Measurements from ENCODE around the gene PPM1G.

DNA sequence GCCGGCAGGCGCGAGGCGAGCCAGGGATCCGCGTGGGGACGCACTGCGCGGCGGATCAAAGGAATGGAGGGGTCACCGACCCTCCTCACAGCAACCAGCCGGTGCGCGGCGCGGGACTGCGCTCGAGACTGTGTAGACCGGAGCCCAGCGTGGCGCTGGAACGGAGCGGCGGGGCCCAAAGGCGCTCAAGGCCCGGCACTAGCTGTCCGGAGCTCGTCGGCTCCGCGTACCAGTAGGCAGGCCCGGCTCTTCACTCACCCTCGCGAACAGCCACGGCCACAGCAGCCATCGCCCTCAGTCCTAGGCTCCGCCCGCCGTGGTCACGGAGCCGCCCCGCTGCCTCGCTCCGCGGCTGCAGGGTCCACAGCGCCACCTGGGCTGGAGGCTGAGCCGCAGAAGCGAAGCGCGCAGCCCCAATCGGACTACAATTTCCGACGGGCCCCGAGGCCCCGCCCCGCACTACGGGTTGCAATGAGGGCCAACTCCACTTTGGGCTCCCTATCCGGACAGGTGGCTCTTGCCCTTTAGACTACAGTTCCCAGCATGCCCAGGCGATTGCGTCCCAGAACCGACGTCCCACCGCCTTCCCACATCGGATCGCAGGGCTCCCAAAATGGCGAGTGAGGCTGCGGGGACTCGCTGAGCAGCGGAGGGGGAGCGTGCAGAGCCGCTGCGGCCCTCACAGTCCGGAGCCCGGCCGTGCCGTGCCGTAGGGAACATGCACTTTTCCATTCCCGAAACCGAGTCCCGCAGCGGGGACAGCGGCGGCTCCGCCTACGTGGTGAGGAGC lies 39.2 kb downstream of the PPM1G start, which contains the start of the genes EIF2B4 and SNX17:
- TF ChIP-seq BHLHE40 (IDR thresholded peaks at IDR 0.05; ENCODE audit: borderline replicate concordance), result no peak
- TF ChIP-seq FOXK2 (IDR thresholded peaks at IDR 0.05), result no peak
- TF ChIP-seq, protein P1, sequence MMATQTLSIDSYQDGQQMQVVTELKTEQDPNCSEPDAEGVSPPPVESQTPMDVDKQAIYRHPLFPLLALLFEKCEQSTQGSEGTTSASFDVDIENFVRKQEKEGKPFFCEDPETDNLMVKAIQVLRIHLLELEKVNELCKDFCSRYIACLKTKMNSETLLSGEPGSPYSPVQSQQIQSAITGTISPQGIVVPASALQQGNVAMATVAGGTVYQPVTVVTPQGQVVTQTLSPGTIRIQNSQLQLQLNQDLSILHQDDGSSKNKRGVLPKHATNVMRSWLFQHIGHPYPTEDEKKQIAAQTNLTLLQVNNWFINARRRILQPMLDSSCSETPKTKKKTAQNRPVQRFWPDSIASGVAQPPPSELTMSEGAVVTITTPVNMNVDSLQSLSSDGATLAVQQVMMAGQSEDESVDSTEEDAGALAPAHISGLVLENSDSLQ (IDR thresholded peaks at IDR 0.05), result no peak
- TF ChIP-seq NFRKB (IDR thresholded peaks at IDR 0.05), result no peak
- TF ChIP-seq FOXM1 (IDR thresholded peaks at IDR 0.05; ENCODE audit: borderline replicate concordance), result no peak
- TF ChIP-seq FOXA1 (IDR thresholded peaks at IDR 0.05), result no peak
- no peak for TF ChIP-seq TARDBP (IDR thresholded peaks at IDR 0.05)
- no peak for TF ChIP-seq ZNF384 (IDR thresholded peaks at IDR 0.05)
- no peak for TF ChIP-seq CTBP1 (IDR thresholded peaks at IDR 0.05; ENCODE audit: borderline replicate concordance)
